ENCODE measurements around the gene RRAS.

DNA sequence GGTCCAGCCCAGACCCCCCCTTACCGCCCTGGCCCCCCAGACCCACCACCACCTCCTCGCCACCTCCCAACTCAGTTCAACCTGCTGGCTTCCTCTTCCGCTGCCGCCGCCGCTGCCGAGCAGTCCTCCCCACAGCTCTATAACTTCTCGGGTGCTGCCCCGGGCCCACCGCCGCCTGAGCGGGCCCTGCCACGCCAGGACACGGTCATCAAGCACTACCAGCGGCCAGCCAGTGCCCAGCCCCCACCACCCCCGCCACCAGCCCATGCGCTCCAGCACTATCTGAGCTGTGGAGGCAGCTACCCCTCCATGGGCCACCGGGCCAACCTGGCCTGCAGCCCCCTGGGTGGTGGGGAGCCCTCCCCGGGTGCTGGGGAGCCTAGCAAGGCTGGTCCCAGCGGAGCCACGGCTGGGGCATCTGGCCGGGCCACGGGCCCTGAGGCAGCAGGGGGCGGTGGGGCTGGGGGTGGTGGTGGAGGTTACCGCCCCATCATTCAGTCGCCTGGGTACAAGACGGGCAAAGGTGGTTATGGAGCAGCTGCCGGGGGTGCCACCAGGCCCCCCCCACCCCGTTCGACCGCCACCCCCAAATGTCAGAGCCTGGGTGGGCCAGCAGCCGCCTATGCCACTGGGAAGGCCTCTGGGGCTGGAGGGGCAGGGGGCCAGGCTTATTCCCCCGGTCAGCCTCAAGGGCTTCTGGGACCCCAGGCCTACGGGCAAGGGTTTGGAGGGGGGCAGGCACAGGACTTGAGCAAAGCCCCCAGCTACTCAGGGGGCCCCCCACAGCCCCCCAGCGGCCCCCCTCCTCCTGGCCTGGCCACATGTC lies 44.7 kb downstream of the RRAS start:
- TF ChIP-seq TCF7L2 (IDR thresholded peaks at IDR 0.05; ENCODE audit: borderline replicate concordance, extremely low read depth, insufficient read depth, insufficient read length): no peak
- no peak for TF ChIP-seq CTCF (IDR thresholded peaks at IDR 0.05 in 2 of 3, conservative IDR thresholded peaks at IDR 0.05 in 1 of 3; ENCODE audit: borderline replicate concordance in 1 of 3, insufficient read depth in 1 of 3, low read depth in 2 of 3, low read length in 2 of 3)
- TF ChIP-seq, protein P1, sequence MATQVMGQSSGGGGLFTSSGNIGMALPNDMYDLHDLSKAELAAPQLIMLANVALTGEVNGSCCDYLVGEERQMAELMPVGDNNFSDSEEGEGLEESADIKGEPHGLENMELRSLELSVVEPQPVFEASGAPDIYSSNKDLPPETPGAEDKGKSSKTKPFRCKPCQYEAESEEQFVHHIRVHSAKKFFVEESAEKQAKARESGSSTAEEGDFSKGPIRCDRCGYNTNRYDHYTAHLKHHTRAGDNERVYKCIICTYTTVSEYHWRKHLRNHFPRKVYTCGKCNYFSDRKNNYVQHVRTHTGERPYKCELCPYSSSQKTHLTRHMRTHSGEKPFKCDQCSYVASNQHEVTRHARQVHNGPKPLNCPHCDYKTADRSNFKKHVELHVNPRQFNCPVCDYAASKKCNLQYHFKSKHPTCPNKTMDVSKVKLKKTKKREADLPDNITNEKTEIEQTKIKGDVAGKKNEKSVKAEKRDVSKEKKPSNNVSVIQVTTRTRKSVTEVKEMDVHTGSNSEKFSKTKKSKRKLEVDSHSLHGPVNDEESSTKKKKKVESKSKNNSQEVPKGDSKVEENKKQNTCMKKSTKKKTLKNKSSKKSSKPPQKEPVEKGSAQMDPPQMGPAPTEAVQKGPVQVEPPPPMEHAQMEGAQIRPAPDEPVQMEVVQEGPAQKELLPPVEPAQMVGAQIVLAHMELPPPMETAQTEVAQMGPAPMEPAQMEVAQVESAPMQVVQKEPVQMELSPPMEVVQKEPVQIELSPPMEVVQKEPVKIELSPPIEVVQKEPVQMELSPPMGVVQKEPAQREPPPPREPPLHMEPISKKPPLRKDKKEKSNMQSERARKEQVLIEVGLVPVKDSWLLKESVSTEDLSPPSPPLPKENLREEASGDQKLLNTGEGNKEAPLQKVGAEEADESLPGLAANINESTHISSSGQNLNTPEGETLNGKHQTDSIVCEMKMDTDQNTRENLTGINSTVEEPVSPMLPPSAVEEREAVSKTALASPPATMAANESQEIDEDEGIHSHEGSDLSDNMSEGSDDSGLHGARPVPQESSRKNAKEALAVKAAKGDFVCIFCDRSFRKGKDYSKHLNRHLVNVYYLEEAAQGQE (IDR thresholded peaks at IDR 0.05; ENCODE audit: low read depth): no peak
- TF ChIP-seq CBX3 (IDR thresholded peaks at IDR 0.05; ENCODE audit: low read depth): no peak
- TF ChIP-seq RAD21 (IDR thresholded peaks at IDR 0.05; ENCODE audit: low read depth): no peak
- TF ChIP-seq ZNF274 (IDR thresholded peaks at IDR 0.05; ENCODE audit: low read depth, low read length): no peak
- TF ChIP-seq POLR2A (IDR thresholded peaks at IDR 0.05; ENCODE audit: borderline replicate concordance, extremely low read depth, insufficient read depth, insufficient read length): no peak
- no peak for TF ChIP-seq MAX (IDR thresholded peaks at IDR 0.05)
- no peak for TF ChIP-seq JUND (IDR thresholded peaks at IDR 0.05)
- TF ChIP-seq EZH2 (IDR thresholded peaks at IDR 0.05): no peak
- no peak for TF ChIP-seq ATF3 (IDR thresholded peaks at IDR 0.05)
- no peak for TF ChIP-seq SRF (IDR thresholded peaks at IDR 0.05; ENCODE audit: low read depth)
- no peak for TF ChIP-seq EZH2phosphoT487 (IDR thresholded peaks at IDR 0.05; ENCODE audit: borderline replicate concordance)
- TF ChIP-seq POLR2AphosphoS5 (IDR thresholded peaks at IDR 0.05; ENCODE audit: low read depth, low read length): no peak

Measured in HCT116 (cell line).